NCI-H524 treated with DMSO at 0.1 percent for 48 hours (cell line): ENCODE measurements around the gene TNK2.
"Not testable (repeated sequence)": the region's sequence is repeated elsewhere in the genome, so short reads cannot be mapped to it uniquely, and the experiment has no call there.

Experiments used
- DNase-seq: peaks from one replicate; lab custom pipeline; 2025; lab: John Stamatoyannopoulos, UW

The TNK2 gene

GRCh38 chr3:195849322-195850074 is 58.9 kb downstream of the TNK2 start:
- no peak for DNase-seq

GRCh38 chr3:195847055-195847950 is 61.0 kb downstream of the TNK2 start:
- no peak for DNase-seq

GRCh38 chr3:195845483-195845882 is 62.9 kb downstream of the TNK2 start:
- DNase-seq, result no peak

GRCh38 chr3:195844671-195845218 is 63.6 kb downstream of the TNK2 start:
- no peak for DNase-seq

- no peak for DNase-seq
Measured at GRCh38 chr3:195839260-195840010, 68.9 kb downstream of the TNK2 start.

- DNase-seq, result no peak
Measured at GRCh38 chr3:195838714-195839113, 69.6 kb downstream of the TNK2 start.

- DNase-seq, result no peak
Measured at GRCh38 chr3:195836476-195837135, 71.7 kb downstream of the TNK2 start.

- no peak for DNase-seq
Measured at GRCh38 chr3:195835791-195836190, 72.6 kb downstream of the TNK2 start.

GRCh38 chr3:195834675-195835583 is 73.4 kb downstream of the TNK2 start:
- DNase-seq, result no peak

GRCh38 chr3:195829897-195830254 is 78.5 kb downstream of the TNK2 start:
- DNase-seq, result no peak

- no peak for DNase-seq
Measured at GRCh38 chr3:195828762-195829161, 79.6 kb downstream of the TNK2 start.

GRCh38 chr3:195825857-195826804 is 82.2 kb downstream of the TNK2 start:
- no peak for DNase-seq

GRCh38 chr3:195825191-195825588 is 83.2 kb downstream of the TNK2 start:
- no peak for DNase-seq

GRCh38 chr3:195824425-195825190 is 83.7 kb downstream of the TNK2 start:
- not testable (repeated sequence) for DNase-seq

GRCh38 chr3:195823999-195824398 is 84.4 kb downstream of the TNK2 start:
- no peak for DNase-seq

GRCh38 chr3:195823280-195823679 is 85.1 kb downstream of the TNK2 start:
- DNase-seq, result no peak

- DNase-seq, result no peak
Measured at GRCh38 chr3:195822131-195822696, 86.1 kb downstream of the TNK2 start.

- DNase-seq, result no peak
Measured at GRCh38 chr3:195821403-195822130, 86.8 kb downstream of the TNK2 start.
